Chondrocyte (in vitro differentiated cells): ENCODE data around the gene CTNNBL1. TPM values are rescaled to one million over a fixed set of nuclear protein-coding genes. Genes with fewer than 3 reads are reported as not detected.

Experiments used
- DNase-seq: peaks from one replicate; pipeline ENCODE4 v3.0.0; 2021; ENCODE audit warnings: mixed read lengths, low spot score
- H3K27ac Mint-ChIP-seq: one replicate; pipeline ENCODE4 v1.8.0; 2021; ENCODE audit warnings: mild to moderate bottlenecking, moderate library complexity, mixed read lengths; ENCODE audit not compliant: unreplicated experiment
- H3K27me3 Mint-ChIP-seq: 2 replicates; pipeline ENCODE4 v1.8.0; 2021; ENCODE audit warnings: low read depth, mixed read lengths
- H3K36me3 Mint-ChIP-seq: 2 replicates; pipeline ENCODE4 v1.8.0; 2021; ENCODE audit warnings: low read depth, mixed read lengths
- H3K4me1 Mint-ChIP-seq: 2 replicates; pipeline ENCODE4 v1.8.0; 2021; ENCODE audit warnings: low read depth, mild to moderate bottlenecking, mixed read lengths
- H3K4me3 Mint-ChIP-seq: one replicate; pipeline ENCODE4 v1.8.0; 2021; ENCODE audit warnings: mild to moderate bottlenecking, moderate library complexity, mixed read lengths; ENCODE audit not compliant: unreplicated experiment
- H3K9me3 Mint-ChIP-seq: 2 replicates; pipeline ENCODE4 v1.8.0; 2021; ENCODE audit warnings: low read depth, mixed read lengths
- CTCF ChIP-seq: fragments of 200-600 bp; sonication (generic); IDR thresholded peaks from 2 replicates; pipeline ENCODE4 v1.5.0; 2021; ENCODE audit warnings: antibody characterized with exemption, mild to moderate bottlenecking, moderate library complexity
- total RNA-seq: library from RNA; stranded (reverse); gene quantifications from 3 replicates; pipeline ENCODE4 v1.2.1, GENCODE V29; 2021

CTNNBL1 gene
- total RNA-seq, 1 donor from 2014 or later, result 36.0 TPM

- Mint-ChIP-seq H3K4me3 (no peak overlapping the region), H3K4me1 (peaks cover 10% of the 10 kb centered on the region), H3K27me3 (no peaks in the 10 kb centered on the region), H3K27ac (no peak overlapping the region), H3K9me3 (no peaks in the 10 kb centered on the region), H3K36me3 (peaks cover 2% of the 10 kb centered on the region)
- DNase-seq, result no peak
- no peak for TF ChIP-seq CTCF
Observed at GRCh38 chr20:37773291-37773826, 79.5 kb downstream of the CTNNBL1 start.

- no peak for TF ChIP-seq CTCF
Observed at GRCh38 chr20:37774156-37774555, 80.3 kb downstream of the CTNNBL1 start.

GRCh38 chr20:37775200-37775599 lies 81.4 kb downstream of the CTNNBL1 start:
- H3K27ac Mint-ChIP-seq, result no peak overlapping the region
- peaks cover 4% of the 10 kb centered on the region for H3K36me3 Mint-ChIP-seq
- H3K4me3 Mint-ChIP-seq, result no peak overlapping the region
- no peak for TF ChIP-seq CTCF
- no peaks in the 10 kb centered on the region for H3K9me3 Mint-ChIP-seq
- no peak for DNase-seq
- no peaks in the 10 kb centered on the region for H3K27me3 Mint-ChIP-seq
- peaks cover 14% of the 10 kb centered on the region for H3K4me1 Mint-ChIP-seq

More at GRCh38 chr20:37774156-37774555, 80.3 kb downstream of the CTNNBL1 start:
- no peaks in the 10 kb centered on the region for H3K9me3 Mint-ChIP-seq
- no peaks in the 10 kb centered on the region for H3K27me3 Mint-ChIP-seq
- H3K36me3 Mint-ChIP-seq, result peaks cover 4% of the 10 kb centered on the region
- H3K27ac Mint-ChIP-seq, result no peak overlapping the region
- no peak for DNase-seq
- peaks cover 14% of the 10 kb centered on the region for H3K4me1 Mint-ChIP-seq
- H3K4me3 Mint-ChIP-seq, result no peak overlapping the region

- TF ChIP-seq CTCF, result no peak
- DNase-seq, result no peak
- Mint-ChIP-seq H3K27ac (no peak overlapping the region), H3K4me1 (peaks cover 14% of the 10 kb centered on the region), H3K36me3 (peaks cover 4% of the 10 kb centered on the region), H3K4me3 (no peak overlapping the region), H3K9me3 (no peaks in the 10 kb centered on the region), H3K27me3 (no peaks in the 10 kb centered on the region)
Observed at GRCh38 chr20:37776049-37776448, 82.2 kb downstream of the CTNNBL1 start.

GRCh38 chr20:37776526-37776925 lies 82.7 kb downstream of the CTNNBL1 start:
- TF ChIP-seq CTCF, result no peak
- Mint-ChIP-seq H3K4me3 (no peak overlapping the region), H3K27me3 (no peaks in the 10 kb centered on the region), H3K4me1 (peaks cover 14% of the 10 kb centered on the region), H3K27ac (no peak overlapping the region), H3K36me3 (peaks cover 4% of the 10 kb centered on the region), H3K9me3 (no peaks in the 10 kb centered on the region)
- DNase-seq, result no peak
